IMR-90 (cell line): ENCODE results near the gene MT1X. TPM values are rescaled to one million over a fixed set of nuclear protein-coding genes. Genes with fewer than 3 reads are reported as not detected.

Experiments
- ATAC-seq: fragments of 200-7000 bp; cut with Tn5 transposase; 2 replicates; pipeline ENCODE4 v1.9.1; 2020; ENCODE audit warnings: low read depth, mild to moderate bottlenecking, moderate library complexity
- BruUV-seq: library from RNA; stranded (reverse); fragments of 400-500 nt; replicated peaks from 2 replicates; lab custom pipeline; 2021; lab: Mats Ljungman, UMichigan
- CTCF ChIA-PET: fragments of 300-600 bp; formaldehyde crosslinking; extraction: SDS; loops from one replicate; lab custom pipeline; 2021; ENCODE audit warnings: antibody characterized with exemption; lab: Yijun Ruan, JAX
- POLR2A ChIA-PET: fragments of 300-600 bp; sonication (Branson Sonifier 250); formaldehyde crosslinking; loops from one replicate; lab custom pipeline; 2022; ENCODE audit warnings: antibody characterized with exemption; ENCODE audit not compliant: unreplicated experiment; lab: Charles Lee
- DNase-seq: peaks from one replicate; pipeline ENCODE4 v3.0.0; 2013
- H2AFZ ChIP-seq: replicated peaks from 2 replicates; pipeline ENCODE3; 2013; ENCODE audit warnings: low read length, mild to moderate bottlenecking; ENCODE audit not compliant: poor library complexity
- H2AK5ac ChIP-seq: 2 replicates; pipeline ENCODE4 v1.6.1; 2013; ENCODE audit warnings: low read depth, low read length, inconsistent platforms
- H2AK9ac ChIP-seq: replicated peaks from 2 replicates; pipeline ENCODE3; 2013; ENCODE audit warnings: mild to moderate bottlenecking, low read depth, low read length, moderate library complexity; ENCODE audit not compliant: poor library complexity
- H2BK120ac ChIP-seq: 2 replicates; pipeline ENCODE4 v1.6.1; 2013; ENCODE audit warnings: low read depth, low read length, inconsistent platforms
- H2BK15ac ChIP-seq: 3 replicates; pipeline ENCODE4 v1.6.1; 2013; ENCODE audit warnings: low read depth, low read length, inconsistent platforms
- H2BK20ac ChIP-seq: 2 replicates; pipeline ENCODE4 v1.6.1; 2013; ENCODE audit warnings: low read depth, mild to moderate bottlenecking, inconsistent platforms, low read length, moderate library complexity
- H2BK5ac ChIP-seq: 2 replicates; pipeline ENCODE4 v1.6.1; 2013; ENCODE audit warnings: mild to moderate bottlenecking, low read depth, low read length, inconsistent platforms; ENCODE audit not compliant: poor library complexity, severe bottlenecking
- H3K14ac ChIP-seq: replicated peaks from 2 replicates; pipeline ENCODE4 v1.6.1; 2013; ENCODE audit warnings: low read depth, low read length, inconsistent platforms
- H3K18ac ChIP-seq: 2 replicates; pipeline ENCODE4 v1.6.1; 2013; ENCODE audit warnings: low read depth, low read length, control low read depth
- H3K23ac ChIP-seq: 2 replicates; pipeline ENCODE4 v1.6.1; 2013; ENCODE audit warnings: low read depth, low read length, inconsistent platforms
- H3K27ac ChIP-seq: 2 replicates; pipeline ENCODE4 v1.5.1; 2013; ENCODE audit warnings: mild to moderate bottlenecking, control low read depth, low read length; ENCODE audit not compliant: insufficient read depth
- H3K27me3 ChIP-seq: 2 replicates; pipeline ENCODE4 v1.6.1; 2013; ENCODE audit warnings: low read length; ENCODE audit not compliant: control insufficient read depth, insufficient read depth
- H3K36me3 ChIP-seq: 2 replicates; pipeline ENCODE4 v1.6.1; 2013; ENCODE audit warnings: low read length, mixed read lengths; ENCODE audit not compliant: control insufficient read depth, insufficient read depth
- H3K4ac ChIP-seq: 2 replicates; pipeline ENCODE4 v1.6.1; 2013; ENCODE audit warnings: low read depth, low read length, inconsistent platforms
- H3K4me1 ChIP-seq: 2 replicates; pipeline ENCODE4 v1.6.1; 2013; ENCODE audit warnings: low read length, mixed read lengths; ENCODE audit not compliant: control insufficient read depth, insufficient read depth
- H3K4me2 ChIP-seq: 2 replicates; pipeline ENCODE4 v1.6.1; 2013; ENCODE audit warnings: low read depth, mild to moderate bottlenecking, control low read depth, low read length, moderate library complexity
- H3K4me3 ChIP-seq: 2 replicates; pipeline ENCODE4 v1.5.1; 2013; ENCODE audit warnings: low read depth, mild to moderate bottlenecking, control low read depth, low read length, moderate library complexity; ENCODE audit not compliant: insufficient read depth
- H3K56ac ChIP-seq: 2 replicates; pipeline ENCODE4 v1.6.1; 2013; ENCODE audit warnings: low read length, inconsistent platforms; ENCODE audit not compliant: insufficient read depth; ENCODE audit errors: extremely low read depth
- H3K79me1 ChIP-seq, 2 experiments: 2 replicates each; pipeline ENCODE4 v1.6.1; 2013; ENCODE audit warnings: low read length in 2 of 2, inconsistent platforms in 1 of 2, low read depth in 1 of 2
- H3K9ac ChIP-seq: 2 replicates; pipeline ENCODE4 v1.6.1; 2013; ENCODE audit warnings: low read depth, low read length, control low read depth
- H3K9me1 ChIP-seq: 2 replicates; pipeline ENCODE4 v1.6.1; 2013; ENCODE audit warnings: low read length, inconsistent platforms; ENCODE audit not compliant: insufficient read depth
- H3K9me3 ChIP-seq: 2 replicates; pipeline ENCODE4 v1.6.1; 2013; ENCODE audit warnings: low read length; ENCODE audit not compliant: control insufficient read depth, insufficient read depth
- H4K20me1 ChIP-seq: 2 replicates; pipeline ENCODE4 v1.6.1; 2013; ENCODE audit warnings: low read length, inconsistent platforms; ENCODE audit not compliant: insufficient read depth
- H4K5ac ChIP-seq: 2 replicates; pipeline ENCODE4 v1.6.1; 2013; ENCODE audit warnings: mild to moderate bottlenecking, low read depth, low read length, control low read depth
- H4K8ac ChIP-seq, 2 experiments: 2 replicates each; pipeline ENCODE4 v1.6.1; 2013; ENCODE audit warnings: low read depth in 2 of 2, low read length in 2 of 2, control low read depth in 1 of 2, inconsistent platforms in 1 of 2
- H4K91ac ChIP-seq: 2 replicates; pipeline ENCODE4 v1.6.1; 2013; ENCODE audit warnings: low read depth, low read length, inconsistent platforms; ENCODE audit not compliant: insufficient read depth
- CHD1 ChIP-seq: IDR thresholded peaks from 2 replicates; pipeline ENCODE4 v1.6.1; 2012; ENCODE audit warnings: low read depth, low read length, improper control_type of control experiment
- NFE2L2 ChIP-seq: fragments of 150-350 bp; IDR thresholded peaks from 2 replicates; pipeline ENCODE4 v1.6.1; 2016; ENCODE audit warnings: low read depth, mild to moderate bottlenecking, low read length
- POLR2A ChIP-seq: IDR thresholded peaks from 2 replicates; pipeline ENCODE4 v1.6.1; 2012; ENCODE audit warnings: mild to moderate bottlenecking, low read depth, low read length
- RFX5 ChIP-seq: IDR thresholded peaks from 2 replicates; pipeline ENCODE4 v1.8.0; 2012; ENCODE audit warnings: low read depth, mild to moderate bottlenecking, low read length, moderate library complexity
- WGBS, 2 experiments: methylation state at CpG; one replicate each; pipeline versions ENCODE4 v1.1.5 to v1.1.7; 2013; ENCODE audit warnings: missing lambda C conversion rate in 2 of 2; ENCODE audit not compliant: insufficient read length in 1 of 2; ENCODE audit errors: extremely low coverage in 2 of 2; 5-methylcytosine and 5-hydroxymethylcytosine counted together
- dilution Hi-C: fragments of 300-500 bp; cut with HindIII; formaldehyde crosslinking; loops from one replicate; pipeline ENCODE4 v1.14.3; 2018; ENCODE audit warnings: low sequenced_read_pairs; ENCODE audit not compliant: unreplicated experiment
- in situ Hi-C: fragments of 300-500 bp; cut with MboI; formaldehyde crosslinking; loops from 3 replicates; pipeline ENCODE4 v1.14.3; 2019; ENCODE audit warnings: low sequenced_read_pairs, inconsistent platforms, mixed read lengths
- intact Hi-C: fragments of 100-400 bp; cut with micrococcal nuclease; formaldehyde crosslinking; loops from 2 replicates; pipeline ENCODE4 v1.10.0; 2022
- polyA plus RNA-seq, 3 experiments: library from polyadenylated mRNA; depleted of rRNA; stranded (reverse); fragments of >200 nt; gene quantifications; 2 replicates each; pipeline ENCODE4 v1.2.3, GENCODE V29; 2012; ENCODE audit warnings: low replicate concordance in 1 of 3
- total RNA-seq: library from RNA; depleted of rRNA; stranded (reverse); fragments of >200 nt; gene quantifications from 2 replicates; pipeline ENCODE4 v1.2.3, GENCODE V29; 2012
- TF ChIP-seq, protein P1 (sequence below): fragments of 150-350 bp; IDR thresholded peaks from 2 replicates; pipeline ENCODE4 v1.6.1; 2016; ENCODE audit warnings: low read depth, mild to moderate bottlenecking, low read length, moderate library complexity, borderline replicate concordance

The MT1X gene
- total and polyA plus RNA-seq, 2 of the 4 experiments (the other 2 are of a cell fraction): 5.6 to 170 TPM

DNA sequence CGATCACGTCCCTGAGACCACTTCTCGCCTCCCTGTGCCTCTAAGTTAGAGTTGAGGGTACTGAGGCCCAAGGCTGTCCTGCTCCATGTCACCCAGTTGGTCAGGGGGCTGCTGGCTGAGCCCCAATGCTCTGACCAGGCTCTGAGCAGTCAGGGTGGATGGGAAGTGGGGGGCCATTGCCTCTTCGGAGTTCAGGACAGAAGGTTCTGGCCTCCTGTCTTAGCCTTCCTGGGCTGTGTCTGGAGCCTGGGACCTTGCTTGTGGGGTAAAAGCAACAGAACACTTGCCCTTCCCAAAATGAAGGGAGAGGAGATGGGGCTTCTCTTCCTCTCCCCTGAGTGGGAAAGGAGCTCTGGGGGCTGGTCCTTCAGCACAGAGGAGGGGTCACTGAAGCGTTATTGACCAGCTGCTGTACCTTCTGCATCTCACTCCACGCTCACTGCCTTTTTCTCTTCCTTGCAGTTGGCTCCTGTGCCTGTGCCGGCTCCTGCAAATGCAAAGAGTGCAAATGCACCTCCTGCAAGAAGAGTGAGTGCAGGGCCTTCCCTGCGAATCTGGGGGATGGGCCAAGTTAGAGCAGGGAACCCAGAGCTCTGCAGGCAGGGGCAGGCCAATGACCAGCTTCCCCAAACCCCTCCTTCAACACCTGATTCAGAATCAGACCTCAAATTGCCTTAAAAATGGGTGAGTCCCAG lies 580 bp downstream of the MT1X start:
- H2BK20ac ChIP-seq: peak overlapping the region; percentile 21; the same call in 1 of the 2 replicates
- peak overlapping the region; percentile 94 for H2AFZ ChIP-seq
- peak overlapping the region; percentile 18; the same call in 1 of the 2 replicates for H3K27ac ChIP-seq
- peak overlapping the region; percentile 58 for H3K4me3 ChIP-seq
- peak overlapping the region; percentile 75 for H3K14ac ChIP-seq
- H4K5ac ChIP-seq: no peak overlapping the region; the same call in 1 of the 2 replicates
- H3K36me3 ChIP-seq: no peaks in the 10 kb centered on the region; the same call in 1 of the 2 replicates
- ATAC-seq (peak; percentile 22), DNase-seq (no peak)
- H4K20me1 ChIP-seq: no peaks in the 10 kb centered on the region
- TF ChIP-seq CHD1 (no peak), RFX5 (no peak), POLR2A (no peak), NFE2L2 (no peak)
- TF ChIP-seq, protein P1, sequence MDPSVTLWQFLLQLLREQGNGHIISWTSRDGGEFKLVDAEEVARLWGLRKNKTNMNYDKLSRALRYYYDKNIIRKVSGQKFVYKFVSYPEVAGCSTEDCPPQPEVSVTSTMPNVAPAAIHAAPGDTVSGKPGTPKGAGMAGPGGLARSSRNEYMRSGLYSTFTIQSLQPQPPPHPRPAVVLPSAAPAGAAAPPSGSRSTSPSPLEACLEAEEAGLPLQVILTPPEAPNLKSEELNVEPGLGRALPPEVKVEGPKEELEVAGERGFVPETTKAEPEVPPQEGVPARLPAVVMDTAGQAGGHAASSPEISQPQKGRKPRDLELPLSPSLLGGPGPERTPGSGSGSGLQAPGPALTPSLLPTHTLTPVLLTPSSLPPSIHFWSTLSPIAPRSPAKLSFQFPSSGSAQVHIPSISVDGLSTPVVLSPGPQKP: no peak
- peak overlapping the region; percentile 90 for H2AK9ac ChIP-seq
- POLR2A ChIA-PET: no interaction called here
- H3K9me1 ChIP-seq: no peaks in the 10 kb centered on the region
- in situ Hi-C loops (no loop called here), dilution Hi-C loops (no loop called here), intact Hi-C loops (loop anchor here (5.0 kb wide), 2 partner anchors 56 to 76 kb away; partner anchors contain the start of genes MT1E and MT2A)
- peak overlapping the region; percentile 77 for H3K4ac ChIP-seq
- no CpG with 5 or more reads among the region's 8 CpGs for WGBS, 2 experiments
- peak overlapping the region; percentile 53 for H4K91ac ChIP-seq
- H3K4me2 ChIP-seq: peak overlapping the region; percentile 93
- CTCF ChIA-PET: interaction anchor here (1.8 kb wide), 1 partner anchor 10 kb away, joined by 8 read pairs; no protein-coding TSS in a partner anchor
- peak overlapping the region; percentile 60 for H3K56ac ChIP-seq
- H3K9ac ChIP-seq: peak overlapping the region; percentile 77
- no peak overlapping the region for H2BK5ac ChIP-seq
- peak overlapping the region; percentile 53 to 67; a peak in 3 of 4 replicates for H4K8ac ChIP-seq
- peaks cover 3% of the 10 kb centered on the region; the same call in 1 of the 2 replicates for H3K9me3 ChIP-seq
- BruUV-seq: no TSS peak
- H2AK5ac ChIP-seq: peak overlapping the region; percentile 81
- peak overlapping the region; percentile 39 for H3K18ac ChIP-seq
- no peak overlapping the region; the same call in 2 of the 3 replicates for H2BK15ac ChIP-seq
- peak overlapping the region; percentile 73 for H3K23ac ChIP-seq
- H3K27me3 ChIP-seq: peaks cover under 1% of the 10 kb centered on the region; the same call in 1 of the 2 replicates
- H3K79me1 ChIP-seq: peaks cover 3% of the 10 kb centered on the region in 2 experiments; a peak in 1 of 4 replicates
- peaks cover 7% of the 10 kb centered on the region; the same call in 1 of the 2 replicates for H3K4me1 ChIP-seq
- H2BK120ac ChIP-seq: peak overlapping the region; percentile 69; the same call in 1 of the 2 replicates
